ENCODE results near the gene EEF1AKMT3. TPM values are rescaled to one million over a fixed set of nuclear protein-coding genes. Genes with fewer than 3 reads are reported as not detected.

EEF1AKMT3 gene
- total and polyA plus RNA-seq, 9 of the 15 experiments (the other 6 are each of a cell fraction or from before 2014, with no cell fraction given), result 4.1 to 17.2 (median 7.9) TPM

GRCh38 chr12:57772429-57773322 is at the start of gene EEF1AKMT3 (continued):
- TF ChIP-seq POU5F1 (IDR thresholded peaks at IDR 0.05; ENCODE audit: borderline replicate concordance, low read depth, low read length, partially characterized antibody) (no peak), FOXJ3 (CRISPR knock-in tag; IDR thresholded peaks at IDR 0.05) (no peak), ZFP30 (CRISPR knock-in tag; IDR thresholded peaks at IDR 0.05; ENCODE audit: borderline replicate concordance) (no peak), GTF2E2 (tag; IDR thresholded peaks at IDR 0.05) (0 out of 2 replicates have a peak, but pooled peaks have one; percentile 2), CXXC5 (CRISPR knock-in tag; IDR thresholded peaks at IDR 0.05) (no peak), CBX1 (IDR thresholded peaks at IDR 0.05; ENCODE audit: low read depth) (0 out of 2 replicates have a peak, but pooled peaks have one; percentile 54), HCFC1 (IDR thresholded peaks at IDR 0.05; ENCODE audit: low read depth, low read length) (no peak), ZNF609 (CRISPR knock-in tag; IDR thresholded peaks at IDR 0.05; ENCODE audit: borderline replicate concordance) (no peak), MCM7 (IDR thresholded peaks at IDR 0.05) (no peak), E2F4 (CRISPR knock-in tag; IDR thresholded peaks at IDR 0.05; ENCODE audit: low read depth) (0 out of 2 replicates have a peak, but pooled peaks have one; percentile 6), VEZF1 (CRISPR knock-in tag; IDR thresholded peaks at IDR 0.05) (peak; percentile 73), TCF3 (CRISPR knock-in tag; IDR thresholded peaks at IDR 0.05) (no peak), MAZ (CRISPR knock-in tag; conservative IDR thresholded peaks at IDR 0.05 in 1 of 2, IDR thresholded peaks at IDR 0.05 in 1 of 2) (peak; percentile 33 to 85; a peak in 2 of 4 replicates), STAG1 (CRISPR knock-in tag; IDR thresholded peaks at IDR 0.05; ENCODE audit: borderline replicate concordance) (0 out of 2 replicates have a peak, but pooled peaks have one; percentile 30), E2F5 (CRISPR knock-in tag; IDR thresholded peaks at IDR 0.05) (no peak)

All from K562 (cell line).